HepG2 (cell line): ENCODE measurements around the gene NIN. TPM values are rescaled to one million over a fixed set of nuclear protein-coding genes. Genes with fewer than 3 reads are reported as not detected.
A peak's percentile ranks its signal among the peaks of the same experiment; 100 is the strongest.

ENCODE experiments used
- HOXA7 ChIP-seq: sonication (generic); formaldehyde crosslinking; IDR thresholded peaks from 2 replicates; pipeline ENCODE4 v1.8.1; 2022; ENCODE audit warnings: mild to moderate bottlenecking, missing genetic modification reagents, moderate library complexity
- KDM6A ChIP-seq: IDR thresholded peaks from 2 replicates; pipeline ENCODE4 v1.6.1; 2016; ENCODE audit warnings: low read depth
- MYC ChIP-seq: sonication (generic); formaldehyde crosslinking; IDR thresholded peaks from 2 replicates; pipeline ENCODE4 v1.9.0; 2021; ENCODE audit warnings: missing genetic modification reagents, borderline replicate concordance
- NFRKB ChIP-seq: fragments of 450-650 bp; IDR thresholded peaks from 2 replicates; pipeline ENCODE4 v1.6.1; 2017
- PHB2 ChIP-seq: fragments of 450-650 bp; IDR thresholded peaks from 2 replicates; pipeline ENCODE4 v1.6.1; 2018; ENCODE audit not compliant: partially characterized antibody
- RFX1 ChIP-seq: fragments of 450-650 bp; IDR thresholded peaks from 2 replicates; pipeline ENCODE4 v1.6.1; 2017
- TAF15 ChIP-seq: fragments of 200-400 bp; formaldehyde crosslinking; IDR thresholded peaks from one replicate; pipeline ENCODE4 v1.6.1; 2018; ENCODE audit warnings: mild to moderate bottlenecking, low read depth, low read length; ENCODE audit not compliant: poor library complexity, severe bottlenecking
- TARDBP ChIP-seq: sonication (generic); formaldehyde crosslinking; IDR thresholded peaks from 2 replicates; pipeline ENCODE4 v1.8.0; 2022; ENCODE audit warnings: mild to moderate bottlenecking, missing genetic modification reagents
- TSC22D2 ChIP-seq: sonication (generic); formaldehyde crosslinking; IDR thresholded peaks from 2 replicates; pipeline ENCODE4 v1.5.1; 2020; ENCODE audit warnings: missing genetic modification reagents, mild to moderate bottlenecking, borderline replicate concordance
- ZEB1 ChIP-seq: IDR thresholded peaks from 2 replicates; pipeline ENCODE4 v1.6.1; 2012; ENCODE audit warnings: mild to moderate bottlenecking, low read depth, inconsistent platforms; ENCODE audit not compliant: insufficient replicate concordance
- ZFP1 ChIP-seq: IDR thresholded peaks from 2 replicates; pipeline ENCODE4 v1.6.1; 2016
- ZMYM4 ChIP-seq: sonication (generic); formaldehyde crosslinking; IDR thresholded peaks from 2 replicates; pipeline ENCODE4 v1.8.1; 2023; ENCODE audit warnings: mild to moderate bottlenecking, missing genetic modification reagents
- ZNF205 ChIP-seq: IDR thresholded peaks from 2 replicates; pipeline ENCODE4 v1.6.1; 2018; ENCODE audit warnings: missing biosample characterization, missing genetic modification reagents
- ZNF546 ChIP-seq: sonication (generic); formaldehyde crosslinking; conservative IDR thresholded peaks from 2 replicates; pipeline ENCODE4 v1.8.1; 2023; ENCODE audit warnings: mild to moderate bottlenecking, missing genetic modification reagents
- ZNF577 ChIP-seq: sonication (generic); formaldehyde crosslinking; IDR thresholded peaks from 2 replicates; pipeline ENCODE4 v1.4.0; 2020; ENCODE audit warnings: mild to moderate bottlenecking, low read depth, missing genetic modification reagents, borderline replicate concordance
- polyA plus RNA-seq, 8 experiments: library from polyadenylated mRNA; depleted of rRNA in 3 of 8; stranded (reverse) in 7 of 8; unstranded in 1 of 8; fragments of >200 nt; fragmentation: Illumina TruSeq in 4 of 8; extraction: Trizol in 4 of 8; gene quantifications; 2 replicates each; pipeline versions ENCODE4 v1.2.1 to v1.2.3, GENCODE V29; 2011 to 2016; ENCODE audit warnings: low read depth in 4 of 8, missing spikeins in 1 of 8, mixed read lengths in 1 of 8; ENCODE audit not compliant: insufficient read depth in 1 of 8
- total RNA-seq, 5 experiments: library from RNA; depleted of rRNA; stranded (reverse); fragments of >200 nt; fragmentation: Illumina TruSeq; extraction: Trizol; gene quantifications; 2 replicates each; pipeline ENCODE4 v1.2.3, GENCODE V29; 2016; ENCODE audit warnings: low read depth in 1 of 5
- TF ChIP-seq, protein P1 (sequence below): sonication (generic); formaldehyde crosslinking; conservative IDR thresholded peaks from 2 replicates; pipeline ENCODE4 v1.4.0; 2020; ENCODE audit warnings: missing genetic modification reagents
- TF ChIP-seq, protein P2 (sequence below): sonication (generic); formaldehyde crosslinking; IDR thresholded peaks from 2 replicates; pipeline ENCODE4 v1.5.0; 2020; ENCODE audit warnings: mild to moderate bottlenecking, low read depth, missing genetic modification reagents, borderline replicate concordance
- TF ChIP-seq, protein P3 (sequence below): sonication (generic); formaldehyde crosslinking; IDR thresholded peaks from 2 replicates; pipeline ENCODE4 v1.4.0; 2020; ENCODE audit warnings: missing genetic modification reagents
- TF ChIP-seq, protein P4 (sequence below): sonication (generic); formaldehyde crosslinking; IDR thresholded peaks from 2 replicates; pipeline ENCODE4 v1.4.0; 2020; ENCODE audit warnings: missing genetic modification reagents, borderline replicate concordance

The NIN gene
- total and polyA plus RNA-seq, 2 of the 13 experiments (the other 11 are each of a cell fraction or from before 2014, with no cell fraction given), result 2.8 to 9.7 TPM

DNA sequence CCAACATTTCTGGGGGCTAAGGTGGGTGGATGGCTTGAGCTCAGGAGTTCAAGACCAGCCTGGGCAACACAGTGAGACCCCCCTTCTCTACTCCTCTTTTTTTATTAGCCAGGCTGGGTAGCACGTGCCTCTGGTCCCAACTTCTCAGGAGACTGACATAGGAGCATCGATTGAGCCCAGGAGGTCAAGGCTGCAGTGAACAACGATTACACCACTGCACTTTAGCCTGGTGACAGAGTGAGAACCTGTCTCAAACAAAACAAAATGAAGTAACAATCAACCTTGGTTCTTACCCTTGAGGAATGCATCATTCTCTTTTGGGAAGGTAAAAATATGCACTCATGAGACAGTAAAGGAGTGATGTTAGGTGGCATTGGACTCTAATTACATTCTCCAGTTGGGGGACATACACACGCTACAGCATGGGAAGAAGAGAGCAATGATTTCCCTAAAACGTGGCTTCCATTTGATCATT, 3.9 kb upstream of the NIN start (continued):
- TF ChIP-seq, protein P1, sequence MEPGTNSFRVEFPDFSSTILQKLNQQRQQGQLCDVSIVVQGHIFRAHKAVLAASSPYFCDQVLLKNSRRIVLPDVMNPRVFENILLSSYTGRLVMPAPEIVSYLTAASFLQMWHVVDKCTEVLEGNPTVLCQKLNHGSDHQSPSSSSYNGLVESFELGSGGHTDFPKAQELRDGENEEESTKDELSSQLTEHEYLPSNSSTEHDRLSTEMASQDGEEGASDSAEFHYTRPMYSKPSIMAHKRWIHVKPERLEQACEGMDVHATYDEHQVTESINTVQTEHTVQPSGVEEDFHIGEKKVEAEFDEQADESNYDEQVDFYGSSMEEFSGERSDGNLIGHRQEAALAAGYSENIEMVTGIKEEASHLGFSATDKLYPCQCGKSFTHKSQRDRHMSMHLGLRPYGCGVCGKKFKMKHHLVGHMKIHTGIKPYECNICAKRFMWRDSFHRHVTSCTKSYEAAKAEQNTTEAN, result no peak
- TF ChIP-seq TARDBP (CRISPR knock-in tag) (no peak; the same call in 1 of the 2 replicates), NFRKB (no peak), ZNF546 (no peak), TAF15 (no peak), MYC (CRISPR knock-in tag) (peak; percentile 44; the same call in 1 of the 2 replicates), KDM6A (no peak), RFX1 (no peak), ZNF205 (CRISPR knock-in tag) (peak; percentile 39; the same call in 1 of the 2 replicates), HOXA7 (no peak), ZNF577 (no peak), ZFP1 (no peak), ZMYM4 (CRISPR knock-in tag) (peak; percentile 55; the same call in 1 of the 2 replicates), ZEB1 (no peak), PHB2 (no peak), TSC22D2 (CRISPR knock-in tag) (no peak)
- TF ChIP-seq, protein P2, sequence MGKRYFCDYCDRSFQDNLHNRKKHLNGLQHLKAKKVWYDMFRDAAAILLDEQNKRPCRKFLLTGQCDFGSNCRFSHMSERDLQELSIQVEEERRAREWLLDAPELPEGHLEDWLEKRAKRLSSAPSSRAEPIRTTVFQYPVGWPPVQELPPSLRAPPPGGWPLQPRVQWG (CRISPR knock-in tag), result no peak
- TF ChIP-seq, protein P3, sequence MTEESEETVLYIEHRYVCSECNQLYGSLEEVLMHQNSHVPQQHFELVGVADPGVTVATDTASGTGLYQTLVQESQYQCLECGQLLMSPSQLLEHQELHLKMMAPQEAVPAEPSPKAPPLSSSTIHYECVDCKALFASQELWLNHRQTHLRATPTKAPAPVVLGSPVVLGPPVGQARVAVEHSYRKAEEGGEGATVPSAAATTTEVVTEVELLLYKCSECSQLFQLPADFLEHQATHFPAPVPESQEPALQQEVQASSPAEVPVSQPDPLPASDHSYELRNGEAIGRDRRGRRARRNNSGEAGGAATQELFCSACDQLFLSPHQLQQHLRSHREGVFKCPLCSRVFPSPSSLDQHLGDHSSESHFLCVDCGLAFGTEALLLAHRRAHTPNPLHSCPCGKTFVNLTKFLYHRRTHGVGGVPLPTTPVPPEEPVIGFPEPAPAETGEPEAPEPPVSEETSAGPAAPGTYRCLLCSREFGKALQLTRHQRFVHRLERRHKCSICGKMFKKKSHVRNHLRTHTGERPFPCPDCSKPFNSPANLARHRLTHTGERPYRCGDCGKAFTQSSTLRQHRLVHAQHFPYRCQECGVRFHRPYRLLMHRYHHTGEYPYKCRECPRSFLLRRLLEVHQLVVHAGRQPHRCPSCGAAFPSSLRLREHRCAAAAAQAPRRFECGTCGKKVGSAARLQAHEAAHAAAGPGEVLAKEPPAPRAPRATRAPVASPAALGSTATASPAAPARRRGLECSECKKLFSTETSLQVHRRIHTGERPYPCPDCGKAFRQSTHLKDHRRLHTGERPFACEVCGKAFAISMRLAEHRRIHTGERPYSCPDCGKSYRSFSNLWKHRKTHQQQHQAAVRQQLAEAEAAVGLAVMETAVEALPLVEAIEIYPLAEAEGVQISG (CRISPR knock-in tag), result peak; percentile 53; the same call in 1 of the 2 replicates
- TF ChIP-seq, protein P4, sequence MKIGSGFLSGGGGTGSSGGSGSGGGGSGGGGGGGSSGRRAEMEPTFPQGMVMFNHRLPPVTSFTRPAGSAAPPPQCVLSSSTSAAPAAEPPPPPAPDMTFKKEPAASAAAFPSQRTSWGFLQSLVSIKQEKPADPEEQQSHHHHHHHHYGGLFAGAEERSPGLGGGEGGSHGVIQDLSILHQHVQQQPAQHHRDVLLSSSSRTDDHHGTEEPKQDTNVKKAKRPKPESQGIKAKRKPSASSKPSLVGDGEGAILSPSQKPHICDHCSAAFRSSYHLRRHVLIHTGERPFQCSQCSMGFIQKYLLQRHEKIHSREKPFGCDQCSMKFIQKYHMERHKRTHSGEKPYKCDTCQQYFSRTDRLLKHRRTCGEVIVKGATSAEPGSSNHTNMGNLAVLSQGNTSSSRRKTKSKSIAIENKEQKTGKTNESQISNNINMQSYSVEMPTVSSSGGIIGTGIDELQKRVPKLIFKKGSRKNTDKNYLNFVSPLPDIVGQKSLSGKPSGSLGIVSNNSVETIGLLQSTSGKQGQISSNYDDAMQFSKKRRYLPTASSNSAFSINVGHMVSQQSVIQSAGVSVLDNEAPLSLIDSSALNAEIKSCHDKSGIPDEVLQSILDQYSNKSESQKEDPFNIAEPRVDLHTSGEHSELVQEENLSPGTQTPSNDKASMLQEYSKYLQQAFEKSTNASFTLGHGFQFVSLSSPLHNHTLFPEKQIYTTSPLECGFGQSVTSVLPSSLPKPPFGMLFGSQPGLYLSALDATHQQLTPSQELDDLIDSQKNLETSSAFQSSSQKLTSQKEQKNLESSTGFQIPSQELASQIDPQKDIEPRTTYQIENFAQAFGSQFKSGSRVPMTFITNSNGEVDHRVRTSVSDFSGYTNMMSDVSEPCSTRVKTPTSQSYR, result no peak
